Measurements from ENCODE around the gene STAB1. TPM values are rescaled to one million over a fixed set of nuclear protein-coding genes. Genes with fewer than 3 reads are reported as not detected.

Gene STAB1
- total RNA-seq, 1 donor from 2014 or later, result not detected

GRCh38 chr3:52509753-52510328, 14.7 kb downstream of the STAB1 start:
- Histone ChIP-seq H3K4me3 (no peak overlapping the region), H2AFZ (replicated peaks) (no peak overlapping the region), H3K27me3 (no peaks in the 10 kb centered on the region), H3K4me1 (peaks cover 19% of the 10 kb centered on the region), H3K4me2 (no peak overlapping the region), H3K36me3 (no peaks in the 10 kb centered on the region), H3K9ac (no peak overlapping the region), H3K9me3 (ENCODE audit: low read depth) (no peaks in the 10 kb centered on the region), H3K27ac (no peak overlapping the region), H3K79me2 (ENCODE audit: low read depth) (no peaks in the 10 kb centered on the region), H3F3A (ENCODE audit: low read depth) (no peaks in the 10 kb centered on the region), H4K20me1 (ENCODE audit: low read depth) (no peaks in the 10 kb centered on the region)
- H3K4me3 Mint-ChIP-seq, result no peak overlapping the region
- H3K4me1 Mint-ChIP-seq, result peaks cover 8% of the 10 kb centered on the region
- peaks cover 2% of the 10 kb centered on the region for H3K27me3 Mint-ChIP-seq (ENCODE audit: insufficient read depth, low read depth)
- DNase-seq (ENCODE audit: low spot score), result no peak
- no peaks in the 10 kb centered on the region for H3K9me3 Mint-ChIP-seq
- peak overlapping the region; percentile 33 for H3K27ac Mint-ChIP-seq
- no peak for TF ChIP-seq EZH2 (IDR thresholded peaks at IDR 0.05)
- no peak for TF ChIP-seq CTCF (IDR thresholded peaks at IDR 0.05)
- TF ChIP-seq EZH2phosphoT487 (IDR thresholded peaks at IDR 0.05), result no peak
- no peaks in the 10 kb centered on the region for H3K36me3 Mint-ChIP-seq

GRCh38 chr3:52511509-52511908, 16.4 kb downstream of the STAB1 start:
- no peak for DNase-seq (ENCODE audit: low spot score)
- no peak overlapping the region for H2AFZ ChIP-seq (replicated peaks)
- no peak overlapping the region for H3K27ac ChIP-seq

GRCh38 chr3:52512105-52512504, 17.0 kb downstream of the STAB1 start:
- Histone ChIP-seq H3K79me2 (ENCODE audit: low read depth) (no peaks in the 10 kb centered on the region), H3K4me3 (no peak overlapping the region), H3K36me3 (no peaks in the 10 kb centered on the region), H3K9me3 (ENCODE audit: low read depth) (no peaks in the 10 kb centered on the region), H4K20me1 (ENCODE audit: low read depth) (no peaks in the 10 kb centered on the region), H3K9ac (no peak overlapping the region), H3K4me2 (no peak overlapping the region), H3K27me3 (no peaks in the 10 kb centered on the region), H3K27ac (no peak overlapping the region), H3K4me1 (peaks cover 7% of the 10 kb centered on the region), H2AFZ (replicated peaks) (no peak overlapping the region), H3F3A (ENCODE audit: low read depth) (no peaks in the 10 kb centered on the region)
- DNase-seq (ENCODE audit: low spot score), result no peak
- Mint-ChIP-seq H3K4me1 (peaks cover 11% of the 10 kb centered on the region), H3K27ac (no peak overlapping the region), H3K27me3 (ENCODE audit: insufficient read depth, low read depth) (peaks cover 2% of the 10 kb centered on the region), H3K9me3 (no peaks in the 10 kb centered on the region), H3K4me3 (no peak overlapping the region), H3K36me3 (no peaks in the 10 kb centered on the region)
- TF ChIP-seq EZH2phosphoT487 (IDR thresholded peaks at IDR 0.05) (no peak), EZH2 (IDR thresholded peaks at IDR 0.05) (no peak)

More at GRCh38 chr3:52511509-52511908, 16.4 kb downstream of the STAB1 start:
- no peaks in the 10 kb centered on the region for H3K36me3 ChIP-seq
- TF ChIP-seq EZH2 (IDR thresholded peaks at IDR 0.05) (no peak), CTCF (IDR thresholded peaks at IDR 0.05) (no peak), EZH2phosphoT487 (IDR thresholded peaks at IDR 0.05) (no peak)
- peaks cover 11% of the 10 kb centered on the region for H3K4me1 ChIP-seq
- H3K4me2 ChIP-seq, result no peak overlapping the region
- H3K36me3 Mint-ChIP-seq, result no peaks in the 10 kb centered on the region
- H3K4me3 ChIP-seq, result no peak overlapping the region
- H3K27me3 Mint-ChIP-seq (ENCODE audit: insufficient read depth, low read depth), result peaks cover 2% of the 10 kb centered on the region
- no peaks in the 10 kb centered on the region for H3F3A ChIP-seq (ENCODE audit: low read depth)
- no peak overlapping the region for H3K9ac ChIP-seq
- H3K4me1 Mint-ChIP-seq, result peaks cover 12% of the 10 kb centered on the region
- H4K20me1 ChIP-seq (ENCODE audit: low read depth), result no peaks in the 10 kb centered on the region
- no peaks in the 10 kb centered on the region for H3K9me3 ChIP-seq (ENCODE audit: low read depth)
- H3K27me3 ChIP-seq, result no peaks in the 10 kb centered on the region
- no peaks in the 10 kb centered on the region for H3K79me2 ChIP-seq (ENCODE audit: low read depth)
- H3K27ac Mint-ChIP-seq, result no peak overlapping the region
- H3K4me3 Mint-ChIP-seq, result no peak overlapping the region
- H3K9me3 Mint-ChIP-seq, result no peaks in the 10 kb centered on the region

GRCh38 chr3:52512727-52513126, 17.6 kb downstream of the STAB1 start:
- Histone ChIP-seq H3K27ac (no peak overlapping the region), H3K4me3 (no peak overlapping the region), H4K20me1 (ENCODE audit: low read depth) (no peaks in the 10 kb centered on the region), H3K4me1 (peaks cover 1% of the 10 kb centered on the region), H3K9me3 (ENCODE audit: low read depth) (no peaks in the 10 kb centered on the region), H3K36me3 (no peaks in the 10 kb centered on the region), H3K9ac (no peak overlapping the region), H3F3A (ENCODE audit: low read depth) (no peaks in the 10 kb centered on the region), H3K79me2 (ENCODE audit: low read depth) (no peaks in the 10 kb centered on the region), H3K4me2 (no peak overlapping the region), H3K27me3 (no peaks in the 10 kb centered on the region), H2AFZ (replicated peaks) (no peak overlapping the region)
- DNase-seq (ENCODE audit: low spot score), result no peak
- TF ChIP-seq EZH2 (IDR thresholded peaks at IDR 0.05) (no peak), EZH2phosphoT487 (IDR thresholded peaks at IDR 0.05) (no peak), CTCF (IDR thresholded peaks at IDR 0.05) (no peak)
- Mint-ChIP-seq H3K4me1 (peaks cover 7% of the 10 kb centered on the region), H3K27me3 (ENCODE audit: insufficient read depth, low read depth) (peaks cover 2% of the 10 kb centered on the region), H3K9me3 (no peaks in the 10 kb centered on the region), H3K4me3 (no peak overlapping the region), H3K27ac (no peak overlapping the region), H3K36me3 (no peaks in the 10 kb centered on the region)

Data from neural progenitor cell (in vitro differentiated cells).